GM23338 (cell line): Measurements from ENCODE around the gene PARL. TPM values are rescaled to one million over a fixed set of nuclear protein-coding genes. Genes with fewer than 3 reads are reported as not detected.
"Not testable (repeated sequence)": the region's sequence is repeated elsewhere in the genome, so short reads cannot be mapped to it uniquely, and the experiment has no call there.

Source experiments
- ATAC-seq: fragments of 200-7000 bp; cut with Tn5 transposase; 3 replicates; pipeline ENCODE4 v1.9.1; 2020
- DNase-seq: peaks from one replicate; pipeline ENCODE4 v3.0.0-alpha.2; 2015; ENCODE audit warnings: low spot score
- H2AFZ ChIP-seq: fragments of 200-600 bp; sonication (generic); 2 replicates; pipeline ENCODE4 v1.8.0; 2016; ENCODE audit warnings: antibody characterized with exemption, mild to moderate bottlenecking, moderate library complexity
- H3F3A ChIP-seq: fragments of 200-600 bp; sonication (generic); replicated peaks from 2 replicates; pipeline ENCODE4 v1.8.0; 2017; ENCODE audit warnings: antibody characterized with exemption, mixed run types, low read depth
- H3K27ac ChIP-seq: fragments of 200-600 bp; sonication (generic); 2 replicates; pipeline ENCODE4 v1.6.1; 2016; ENCODE audit warnings: low read depth
- H3K27me3 ChIP-seq: fragments of 200-600 bp; sonication (generic); 2 replicates; pipeline ENCODE4 v1.8.0; 2016; ENCODE audit warnings: mild to moderate bottlenecking, mixed run types, moderate library complexity; ENCODE audit not compliant: insufficient read depth
- H3K36me3 ChIP-seq: fragments of 200-600 bp; sonication (generic); 2 replicates; pipeline ENCODE4 v1.8.0; 2016; ENCODE audit warnings: mild to moderate bottlenecking; ENCODE audit not compliant: insufficient read depth
- H3K4me1 ChIP-seq: fragments of 200-600 bp; sonication (generic); 2 replicates; pipeline ENCODE4 v1.8.0; 2016; ENCODE audit warnings: mild to moderate bottlenecking, moderate library complexity; ENCODE audit not compliant: insufficient read depth
- H3K4me2 ChIP-seq: fragments of 200-600 bp; sonication (generic); 2 replicates; pipeline ENCODE4 v1.7.1; 2017; ENCODE audit warnings: mixed run types
- H3K4me3 ChIP-seq: fragments of 200-600 bp; sonication (generic); 2 replicates; pipeline ENCODE4 v1.6.1; 2016; ENCODE audit warnings: mixed run types
- H3K79me2 ChIP-seq: fragments of 200-600 bp; sonication (generic); replicated peaks from 2 replicates; pipeline ENCODE4 v1.8.0; 2017; ENCODE audit warnings: mild to moderate bottlenecking; ENCODE audit not compliant: insufficient read depth
- H3K9me2 ChIP-seq: fragments of 200-600 bp; sonication (generic); 2 replicates; pipeline ENCODE4 v1.8.0; 2017; ENCODE audit not compliant: insufficient read depth
- H4K20me1 ChIP-seq: fragments of 200-600 bp; sonication (generic); replicated peaks from 2 replicates; pipeline ENCODE4 v1.8.0; 2017; ENCODE audit warnings: mild to moderate bottlenecking; ENCODE audit not compliant: insufficient read depth
- H3K27ac Mint-ChIP-seq: 2 replicates; pipeline ENCODE4 v1.8.0; 2020; ENCODE audit warnings: inconsistent platforms, mild to moderate bottlenecking, moderate library complexity, mixed read lengths
- H3K27me3 Mint-ChIP-seq: 3 replicates; pipeline ENCODE4 v1.8.0; 2022; ENCODE audit warnings: low read depth, mild to moderate bottlenecking, moderate library complexity, mixed read lengths, inconsistent platforms; ENCODE audit not compliant: insufficient read depth, poor library complexity
- H3K36me3 Mint-ChIP-seq: 3 replicates; pipeline ENCODE4 v1.8.0; 2021; ENCODE audit warnings: low read depth, mild to moderate bottlenecking, inconsistent platforms, moderate library complexity, mixed read lengths
- H3K4me1 Mint-ChIP-seq: 3 replicates; pipeline ENCODE4 v1.8.0; 2020; ENCODE audit warnings: mild to moderate bottlenecking, inconsistent platforms, mixed read lengths
- H3K4me3 Mint-ChIP-seq: 3 replicates; pipeline ENCODE4 v1.8.0; 2021; ENCODE audit warnings: moderate library complexity, mild to moderate bottlenecking, inconsistent platforms, mixed read lengths
- H3K9me3 Mint-ChIP-seq: 3 replicates; pipeline ENCODE4 v1.8.0; 2020; ENCODE audit warnings: moderate library complexity, mild to moderate bottlenecking, inconsistent platforms, mixed read lengths
- EZH2 ChIP-seq: fragments of 200-600 bp; sonication (generic); IDR thresholded peaks from one replicate; pipeline ENCODE4 v1.8.0; 2017; ENCODE audit warnings: antibody characterized with exemption, mild to moderate bottlenecking, low read depth; ENCODE audit not compliant: unreplicated experiment
- EZH2phosphoT487 ChIP-seq: fragments of 200-600 bp; sonication (generic); IDR thresholded peaks from one replicate; pipeline ENCODE4 v1.8.1; 2018; ENCODE audit warnings: antibody characterized with exemption; ENCODE audit not compliant: unreplicated experiment
- JUNB ChIP-seq: IDR thresholded peaks from one replicate; pipeline ENCODE4 v1.6.1; 2016; ENCODE audit warnings: antibody characterized with exemption; ENCODE audit not compliant: unreplicated experiment
- NANOG ChIP-seq: IDR thresholded peaks from 2 replicates; pipeline ENCODE4 v1.6.1; 2016; ENCODE audit warnings: antibody characterized with exemption, borderline replicate concordance
- ZNF331 ChIP-seq: fragments of 250-450 bp; sonication (Bioruptor Pico); IDR thresholded peaks from 2 replicates; pipeline ENCODE4 v1.5.0; 2020; ENCODE audit warnings: low read depth, mild to moderate bottlenecking, moderate library complexity
- polyA plus RNA-seq: library from polyadenylated mRNA; unstranded; fragments of >200 nt; fragmentation: Nextera tagmentation; extraction: Ambion mirVana; gene quantifications from 2 replicates; pipeline ENCODE4 v1.2.1, GENCODE V29; 2016
- total RNA-seq: library from RNA; depleted of rRNA; stranded (reverse); fragments of >200 nt; shearing (Covaris generic); gene quantifications from 2 replicates; pipeline ENCODE4 v1.2.3, GENCODE V29; 2014
- TF ChIP-seq, protein P1 (sequence below), 2 experiments: fragments of 200-600 bp in 1 of 2; sonication (generic) in 1 of 2; conservative IDR thresholded peaks; 2 replicates each; pipeline versions ENCODE4 v1.5.1 to v1.6.1; 2016 to 2017; ENCODE audit warnings: antibody characterized with exemption in 2 of 2, low read depth in 2 of 2, mild to moderate bottlenecking in 2 of 2, moderate library complexity in 1 of 2
- TF ChIP-seq, protein P2 (sequence below): fragments of 250-450 bp; sonication (Bioruptor Pico); IDR thresholded peaks from 2 replicates; pipeline ENCODE4 v1.5.0; 2020; ENCODE audit warnings: mild to moderate bottlenecking, moderate library complexity
- TF ChIP-seq, protein P3 (sequence below): IDR thresholded peaks from 2 replicates; pipeline ENCODE4 v1.6.1; 2016; ENCODE audit warnings: antibody characterized with exemption
- TF ChIP-seq, protein P4 (sequence below): IDR thresholded peaks from one replicate; pipeline ENCODE4 v1.6.1; 2018; ENCODE audit warnings: antibody characterized with exemption; ENCODE audit not compliant: unreplicated experiment

The PARL gene
- total and polyA plus RNA-seq, 2 experiments from 2014 or later: 67.5 to 78.7 TPM

DNA sequence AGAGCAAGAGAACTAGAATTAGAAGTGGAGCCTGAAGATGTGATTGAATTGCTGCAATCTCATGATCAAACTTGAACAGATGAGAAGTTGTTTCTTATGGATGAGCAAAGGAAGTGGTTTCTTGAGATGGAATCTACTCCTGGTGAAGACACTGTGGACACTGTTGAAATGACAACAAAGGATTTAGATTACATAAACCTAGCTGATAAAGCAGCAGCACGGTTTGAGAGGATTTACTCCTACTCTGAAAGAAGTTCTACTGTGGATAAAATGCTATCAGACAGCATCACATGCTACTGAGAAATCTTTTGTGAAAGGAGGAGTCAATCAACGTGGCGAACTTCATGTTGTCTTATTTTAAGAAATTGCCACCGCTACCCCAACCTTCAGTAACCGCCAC is 7.5 kb downstream of the PARL start:
- not testable (repeated sequence) for H3K36me3 Mint-ChIP-seq, H3K27ac Mint-ChIP-seq, H3K9me2 ChIP-seq, H3K4me3 ChIP-seq, H3K36me3 ChIP-seq, H3K9me3 Mint-ChIP-seq, H3K27ac ChIP-seq, ATAC-seq, H3K4me2 ChIP-seq, H3K4me3 Mint-ChIP-seq, H2AFZ ChIP-seq, H3K27me3 Mint-ChIP-seq, H3K27me3 ChIP-seq, H3F3A ChIP-seq, DNase-seq
- peaks cover 13% of the 10 kb centered on the region; the same call in 2 of the 3 replicates for H3K4me1 Mint-ChIP-seq
- H4K20me1 ChIP-seq: peaks cover 57% of the 10 kb centered on the region
- peaks cover 99% of the 10 kb centered on the region for H3K79me2 ChIP-seq
- H3K4me1 ChIP-seq: peaks cover 11% of the 10 kb centered on the region; the same call in 1 of the 2 replicates

DNA sequence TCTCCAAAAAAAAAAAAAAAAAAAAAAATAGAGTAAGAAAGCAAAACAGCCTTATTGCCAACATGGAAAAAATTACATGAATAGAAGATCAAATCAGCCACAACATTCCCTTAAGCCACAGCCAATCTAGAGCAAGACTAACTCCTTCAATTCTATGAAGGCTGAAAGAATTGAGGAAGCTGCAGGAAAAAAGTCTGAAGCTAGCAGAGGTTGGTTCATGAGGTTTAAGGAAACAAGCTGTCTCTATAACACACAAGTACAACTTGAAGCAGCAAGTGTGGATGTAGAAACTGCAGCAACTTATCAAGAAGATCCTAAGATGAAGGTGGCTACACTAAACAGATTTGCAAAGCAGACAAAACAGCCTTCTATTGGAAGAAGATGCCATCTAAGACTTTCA is 9.3 kb downstream of the PARL start:
- no peaks in the 10 kb centered on the region; the same call in 1 of the 3 replicates for H3K9me3 Mint-ChIP-seq
- H3K27me3 Mint-ChIP-seq: peaks cover 2% of the 10 kb centered on the region
- no peaks in the 10 kb centered on the region for H3K9me2 ChIP-seq
- H3K27me3 ChIP-seq: no peaks in the 10 kb centered on the region
- no peaks in the 10 kb centered on the region; the same call in 2 of the 3 replicates for H3K36me3 Mint-ChIP-seq
- peaks cover 13% of the 10 kb centered on the region; the same call in 2 of the 3 replicates for H3K4me1 Mint-ChIP-seq
- DNase-seq (no peak), ATAC-seq (no peak)
- no peaks in the 10 kb centered on the region; the same call in 1 of the 2 replicates for H3K36me3 ChIP-seq
- peaks cover 100% of the 10 kb centered on the region for H3K79me2 ChIP-seq
- no peak overlapping the region for H3K27ac ChIP-seq
- H3K4me1 ChIP-seq: peaks cover 11% of the 10 kb centered on the region; the same call in 1 of the 2 replicates
- no peak overlapping the region for H3K27ac Mint-ChIP-seq
- no peak overlapping the region for H2AFZ ChIP-seq
- peaks cover 65% of the 10 kb centered on the region for H4K20me1 ChIP-seq
- no peaks in the 10 kb centered on the region for H3F3A ChIP-seq
- H3K4me3 ChIP-seq: no peak overlapping the region
- H3K4me2 ChIP-seq: no peak overlapping the region
- no peak overlapping the region for H3K4me3 Mint-ChIP-seq
- TF ChIP-seq, protein P1, sequence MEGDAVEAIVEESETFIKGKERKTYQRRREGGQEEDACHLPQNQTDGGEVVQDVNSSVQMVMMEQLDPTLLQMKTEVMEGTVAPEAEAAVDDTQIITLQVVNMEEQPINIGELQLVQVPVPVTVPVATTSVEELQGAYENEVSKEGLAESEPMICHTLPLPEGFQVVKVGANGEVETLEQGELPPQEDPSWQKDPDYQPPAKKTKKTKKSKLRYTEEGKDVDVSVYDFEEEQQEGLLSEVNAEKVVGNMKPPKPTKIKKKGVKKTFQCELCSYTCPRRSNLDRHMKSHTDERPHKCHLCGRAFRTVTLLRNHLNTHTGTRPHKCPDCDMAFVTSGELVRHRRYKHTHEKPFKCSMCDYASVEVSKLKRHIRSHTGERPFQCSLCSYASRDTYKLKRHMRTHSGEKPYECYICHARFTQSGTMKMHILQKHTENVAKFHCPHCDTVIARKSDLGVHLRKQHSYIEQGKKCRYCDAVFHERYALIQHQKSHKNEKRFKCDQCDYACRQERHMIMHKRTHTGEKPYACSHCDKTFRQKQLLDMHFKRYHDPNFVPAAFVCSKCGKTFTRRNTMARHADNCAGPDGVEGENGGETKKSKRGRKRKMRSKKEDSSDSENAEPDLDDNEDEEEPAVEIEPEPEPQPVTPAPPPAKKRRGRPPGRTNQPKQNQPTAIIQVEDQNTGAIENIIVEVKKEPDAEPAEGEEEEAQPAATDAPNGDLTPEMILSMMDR (conservative IDR thresholded peaks at IDR 0.05; ENCODE audit: low read depth in 2 of 2): no peak
- TF ChIP-seq EZH2phosphoT487 (no peak), ZNF331 (no peak), NANOG (no peak), JUNB (no peak), EZH2 (no peak)
- TF ChIP-seq, protein P2, sequence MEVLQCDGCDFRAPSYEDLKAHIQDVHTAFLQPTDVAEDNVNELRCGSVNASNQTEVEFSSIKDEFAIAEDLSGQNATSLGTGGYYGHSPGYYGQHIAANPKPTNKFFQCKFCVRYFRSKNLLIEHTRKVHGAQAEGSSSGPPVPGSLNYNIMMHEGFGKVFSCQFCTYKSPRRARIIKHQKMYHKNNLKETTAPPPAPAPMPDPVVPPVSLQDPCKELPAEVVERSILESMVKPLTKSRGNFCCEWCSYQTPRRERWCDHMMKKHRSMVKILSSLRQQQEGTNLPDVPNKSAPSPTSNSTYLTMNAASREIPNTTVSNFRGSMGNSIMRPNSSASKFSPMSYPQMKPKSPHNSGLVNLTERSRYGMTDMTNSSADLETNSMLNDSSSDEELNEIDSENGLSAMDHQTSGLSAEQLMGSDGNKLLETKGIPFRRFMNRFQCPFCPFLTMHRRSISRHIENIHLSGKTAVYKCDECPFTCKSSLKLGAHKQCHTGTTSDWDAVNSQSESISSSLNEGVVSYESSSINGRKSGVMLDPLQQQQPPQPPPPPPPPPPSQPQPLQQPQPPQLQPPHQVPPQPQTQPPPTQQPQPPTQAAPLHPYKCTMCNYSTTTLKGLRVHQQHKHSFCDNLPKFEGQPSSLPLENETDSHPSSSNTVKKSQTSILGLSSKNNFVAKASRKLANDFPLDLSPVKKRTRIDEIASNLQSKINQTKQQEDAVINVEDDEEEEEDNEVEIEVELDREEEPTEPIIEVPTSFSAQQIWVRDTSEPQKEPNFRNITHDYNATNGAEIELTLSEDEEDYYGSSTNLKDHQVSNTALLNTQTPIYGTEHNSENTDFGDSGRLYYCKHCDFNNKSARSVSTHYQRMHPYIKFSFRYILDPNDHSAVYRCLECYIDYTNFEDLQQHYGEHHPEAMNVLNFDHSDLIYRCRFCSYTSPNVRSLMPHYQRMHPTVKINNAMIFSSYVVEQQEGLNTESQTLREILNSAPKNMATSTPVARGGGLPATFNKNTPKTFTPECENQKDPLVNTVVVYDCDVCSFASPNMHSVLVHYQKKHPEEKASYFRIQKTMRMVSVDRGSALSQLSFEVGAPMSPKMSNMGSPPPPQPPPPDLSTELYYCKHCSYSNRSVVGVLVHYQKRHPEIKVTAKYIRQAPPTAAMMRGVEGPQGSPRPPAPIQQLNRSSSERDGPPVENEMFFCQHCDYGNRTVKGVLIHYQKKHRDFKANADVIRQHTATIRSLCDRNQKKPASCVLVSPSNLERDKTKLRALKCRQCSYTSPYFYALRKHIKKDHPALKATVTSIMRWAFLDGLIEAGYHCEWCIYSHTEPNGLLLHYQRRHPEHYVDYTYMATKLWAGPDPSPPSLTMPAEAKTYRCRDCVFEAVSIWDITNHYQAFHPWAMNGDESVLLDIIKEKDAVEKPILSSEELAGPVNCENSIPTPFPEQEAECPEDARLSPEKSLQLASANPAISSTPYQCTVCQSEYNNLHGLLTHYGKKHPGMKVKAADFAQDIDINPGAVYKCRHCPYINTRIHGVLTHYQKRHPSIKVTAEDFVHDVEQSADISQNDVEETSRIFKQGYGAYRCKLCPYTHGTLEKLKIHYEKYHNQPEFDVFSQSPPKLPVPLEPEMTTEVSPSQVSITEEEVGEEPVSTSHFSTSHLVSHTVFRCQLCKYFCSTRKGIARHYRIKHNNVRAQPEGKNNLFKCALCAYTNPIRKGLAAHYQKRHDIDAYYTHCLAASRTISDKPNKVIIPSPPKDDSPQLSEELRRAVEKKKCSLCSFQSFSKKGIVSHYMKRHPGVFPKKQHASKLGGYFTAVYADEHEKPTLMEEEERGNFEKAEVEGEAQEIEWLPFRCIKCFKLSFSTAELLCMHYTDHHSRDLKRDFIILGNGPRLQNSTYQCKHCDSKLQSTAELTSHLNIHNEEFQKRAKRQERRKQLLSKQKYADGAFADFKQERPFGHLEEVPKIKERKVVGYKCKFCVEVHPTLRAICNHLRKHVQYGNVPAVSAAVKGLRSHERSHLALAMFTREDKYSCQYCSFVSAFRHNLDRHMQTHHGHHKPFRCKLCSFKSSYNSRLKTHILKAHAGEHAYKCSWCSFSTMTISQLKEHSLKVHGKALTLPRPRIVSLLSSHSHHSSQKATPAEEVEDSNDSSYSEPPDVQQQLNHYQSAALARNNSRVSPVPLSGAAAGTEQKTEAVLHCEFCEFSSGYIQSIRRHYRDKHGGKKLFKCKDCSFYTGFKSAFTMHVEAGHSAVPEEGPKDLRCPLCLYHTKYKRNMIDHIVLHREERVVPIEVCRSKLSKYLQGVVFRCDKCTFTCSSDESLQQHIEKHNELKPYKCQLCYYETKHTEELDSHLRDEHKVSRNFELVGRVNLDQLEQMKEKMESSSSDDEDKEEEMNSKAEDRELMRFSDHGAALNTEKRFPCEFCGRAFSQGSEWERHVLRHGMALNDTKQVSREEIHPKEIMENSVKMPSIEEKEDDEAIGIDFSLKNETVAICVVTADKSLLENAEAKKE (CRISPR knock-in tag): no peak
- TF ChIP-seq, protein P3, sequence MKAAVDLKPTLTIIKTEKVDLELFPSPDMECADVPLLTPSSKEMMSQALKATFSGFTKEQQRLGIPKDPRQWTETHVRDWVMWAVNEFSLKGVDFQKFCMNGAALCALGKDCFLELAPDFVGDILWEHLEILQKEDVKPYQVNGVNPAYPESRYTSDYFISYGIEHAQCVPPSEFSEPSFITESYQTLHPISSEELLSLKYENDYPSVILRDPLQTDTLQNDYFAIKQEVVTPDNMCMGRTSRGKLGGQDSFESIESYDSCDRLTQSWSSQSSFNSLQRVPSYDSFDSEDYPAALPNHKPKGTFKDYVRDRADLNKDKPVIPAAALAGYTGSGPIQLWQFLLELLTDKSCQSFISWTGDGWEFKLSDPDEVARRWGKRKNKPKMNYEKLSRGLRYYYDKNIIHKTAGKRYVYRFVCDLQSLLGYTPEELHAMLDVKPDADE: no peak
- TF ChIP-seq, protein P4, sequence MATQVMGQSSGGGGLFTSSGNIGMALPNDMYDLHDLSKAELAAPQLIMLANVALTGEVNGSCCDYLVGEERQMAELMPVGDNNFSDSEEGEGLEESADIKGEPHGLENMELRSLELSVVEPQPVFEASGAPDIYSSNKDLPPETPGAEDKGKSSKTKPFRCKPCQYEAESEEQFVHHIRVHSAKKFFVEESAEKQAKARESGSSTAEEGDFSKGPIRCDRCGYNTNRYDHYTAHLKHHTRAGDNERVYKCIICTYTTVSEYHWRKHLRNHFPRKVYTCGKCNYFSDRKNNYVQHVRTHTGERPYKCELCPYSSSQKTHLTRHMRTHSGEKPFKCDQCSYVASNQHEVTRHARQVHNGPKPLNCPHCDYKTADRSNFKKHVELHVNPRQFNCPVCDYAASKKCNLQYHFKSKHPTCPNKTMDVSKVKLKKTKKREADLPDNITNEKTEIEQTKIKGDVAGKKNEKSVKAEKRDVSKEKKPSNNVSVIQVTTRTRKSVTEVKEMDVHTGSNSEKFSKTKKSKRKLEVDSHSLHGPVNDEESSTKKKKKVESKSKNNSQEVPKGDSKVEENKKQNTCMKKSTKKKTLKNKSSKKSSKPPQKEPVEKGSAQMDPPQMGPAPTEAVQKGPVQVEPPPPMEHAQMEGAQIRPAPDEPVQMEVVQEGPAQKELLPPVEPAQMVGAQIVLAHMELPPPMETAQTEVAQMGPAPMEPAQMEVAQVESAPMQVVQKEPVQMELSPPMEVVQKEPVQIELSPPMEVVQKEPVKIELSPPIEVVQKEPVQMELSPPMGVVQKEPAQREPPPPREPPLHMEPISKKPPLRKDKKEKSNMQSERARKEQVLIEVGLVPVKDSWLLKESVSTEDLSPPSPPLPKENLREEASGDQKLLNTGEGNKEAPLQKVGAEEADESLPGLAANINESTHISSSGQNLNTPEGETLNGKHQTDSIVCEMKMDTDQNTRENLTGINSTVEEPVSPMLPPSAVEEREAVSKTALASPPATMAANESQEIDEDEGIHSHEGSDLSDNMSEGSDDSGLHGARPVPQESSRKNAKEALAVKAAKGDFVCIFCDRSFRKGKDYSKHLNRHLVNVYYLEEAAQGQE: no peak
